K562 (cell line): Measurements from ENCODE around the gene BRCA1. TPM values are rescaled to one million over a fixed set of nuclear protein-coding genes. Genes with fewer than 3 reads are reported as not detected.

Experiments used
- CTBP1 ChIP-seq: fragments of 450-650 bp; IDR thresholded peaks from 2 replicates; pipeline ENCODE4 v1.6.1; 2016; ENCODE audit warnings: borderline replicate concordance
- CUX1 ChIP-seq: fragments of 200-800 bp; sonication (Bioruptor generic); IDR thresholded peaks from 2 replicates; pipeline ENCODE4 v1.6.1; 2016; ENCODE audit warnings: missing genetic modification characterization, missing compliant biosample characterization
- FOXM1 ChIP-seq, 2 experiments: fragments of 450-650 bp in 1 of 2; sonication (generic) in 1 of 2; formaldehyde crosslinking in 1 of 2; IDR thresholded peaks; 2 replicates each; pipeline versions ENCODE4 v1.6.1 to v1.9.0; 2017 to 2022; ENCODE audit warnings: low read depth in 2 of 2, mild to moderate bottlenecking in 2 of 2, missing genetic modification reagents in 1 of 2, moderate library complexity in 1 of 2
- GATA2 ChIP-seq: sonication (generic); formaldehyde crosslinking; IDR thresholded peaks from 2 replicates; pipeline ENCODE4 v1.4.0; 2020; ENCODE audit warnings: mild to moderate bottlenecking, missing genetic modification reagents
- PBX2 ChIP-seq, 2 experiments: IDR thresholded peaks in 1 of 2; conservative IDR thresholded peaks in 1 of 2; 2 replicates each; pipeline ENCODE4 v1.6.1; 2016; ENCODE audit warnings: low read depth in 2 of 2, mild to moderate bottlenecking in 1 of 2, missing compliant biosample characterization in 1 of 2, missing genetic modification characterization in 1 of 2, moderate library complexity in 1 of 2
- POLR3A ChIP-seq: IDR thresholded peaks from 2 replicates; pipeline ENCODE4 v1.6.1; 2011; ENCODE audit warnings: borderline replicate concordance, mild to moderate bottlenecking, moderate library complexity; ENCODE audit not compliant: insufficient read length, insufficient read depth; ENCODE audit errors: extremely low read depth
- PREB ChIP-seq: sonication (generic); formaldehyde crosslinking; IDR thresholded peaks from 2 replicates; pipeline ENCODE4 v1.8.1; 2023; ENCODE audit warnings: mild to moderate bottlenecking, missing genetic modification reagents
- TCF3 ChIP-seq: sonication (generic); formaldehyde crosslinking; IDR thresholded peaks from 2 replicates; pipeline ENCODE4 v1.4.0; 2020; ENCODE audit warnings: mild to moderate bottlenecking, missing genetic modification reagents
- polyA plus RNA-seq, 8 experiments: library from polyadenylated mRNA; depleted of rRNA in 4 of 8; stranded (reverse) in 5 of 8; unstranded in 3 of 8; fragments of >200 nt; fragmentation: Nextera tagmentation in 2 of 8; fragmentation: Illumina TruSeq in 1 of 8; extraction: Ambion mirVana in 2 of 8; extraction: Trizol in 1 of 8; gene quantifications; 2 replicates each; pipeline versions ENCODE4 v1.2.1 to v1.2.3, GENCODE V29; 2011 to 2014; ENCODE audit warnings: inconsistent platforms in 1 of 8, missing spikeins in 1 of 8
- total RNA-seq, 7 experiments: library from RNA; depleted of rRNA in 6 of 7; stranded (reverse); fragments of >200 nt in 6 of 7; fragmentation: Illumina TruSeq in 2 of 7; extraction: Trizol in 2 of 7; gene quantifications; 2 replicates each; pipeline versions ENCODE4 v1.2.1 to v1.2.3, GENCODE V29; 2011 to 2021; ENCODE audit warnings: low replicate concordance in 1 of 7

The BRCA1 gene
- total and polyA plus RNA-seq, 9 of the 15 experiments (the other 6 are each of a cell fraction or from before 2014, with no cell fraction given): 25.9 to 95.3 (median 62.3) TPM

- TF ChIP-seq CUX1: 0 out of 2 replicates have a peak, but pooled peaks have one; percentile 40
- TF ChIP-seq CTBP1: 0 out of 2 replicates have a peak, but pooled peaks have one; percentile 27
- no peak for TF ChIP-seq POLR3A
- TF ChIP-seq TCF3 (CRISPR knock-in tag): peak; percentile 26; the same call in 1 of the 2 replicates
- TF ChIP-seq FOXM1 (IDR thresholded peaks at IDR 0.05; ENCODE audit: low read depth): peak; percentile 10; the same call in 1 of the 2 replicates
- no peak for TF ChIP-seq FOXM1 (CRISPR knock-in tag; IDR thresholded peaks at IDR 0.05; ENCODE audit: low read depth)
- TF ChIP-seq GATA2 (CRISPR knock-in tag): no peak
- TF ChIP-seq PBX2 (CRISPR knock-in tag; IDR thresholded peaks at IDR 0.05; ENCODE audit: low read depth): no peak
- TF ChIP-seq PBX2 (tag; conservative IDR thresholded peaks at IDR 0.05; ENCODE audit: low read depth): peak; percentile 94
- no peak; the same call in 1 of the 2 replicates for TF ChIP-seq PREB
Observed at GRCh38 chr17:43171586-43172487, 46.7 kb upstream of the BRCA1 start (continued).
